Measurements from ENCODE around the gene P2RY2. TPM values are rescaled to one million over a fixed set of nuclear protein-coding genes. Genes with fewer than 3 reads are reported as not detected.
A peak's percentile ranks its signal among the peaks of the same experiment; 100 is the strongest.

The P2RY2 gene
- total RNA-seq, 2 donors from 2014 or later = 0.74 to 3.1 TPM

DNA sequence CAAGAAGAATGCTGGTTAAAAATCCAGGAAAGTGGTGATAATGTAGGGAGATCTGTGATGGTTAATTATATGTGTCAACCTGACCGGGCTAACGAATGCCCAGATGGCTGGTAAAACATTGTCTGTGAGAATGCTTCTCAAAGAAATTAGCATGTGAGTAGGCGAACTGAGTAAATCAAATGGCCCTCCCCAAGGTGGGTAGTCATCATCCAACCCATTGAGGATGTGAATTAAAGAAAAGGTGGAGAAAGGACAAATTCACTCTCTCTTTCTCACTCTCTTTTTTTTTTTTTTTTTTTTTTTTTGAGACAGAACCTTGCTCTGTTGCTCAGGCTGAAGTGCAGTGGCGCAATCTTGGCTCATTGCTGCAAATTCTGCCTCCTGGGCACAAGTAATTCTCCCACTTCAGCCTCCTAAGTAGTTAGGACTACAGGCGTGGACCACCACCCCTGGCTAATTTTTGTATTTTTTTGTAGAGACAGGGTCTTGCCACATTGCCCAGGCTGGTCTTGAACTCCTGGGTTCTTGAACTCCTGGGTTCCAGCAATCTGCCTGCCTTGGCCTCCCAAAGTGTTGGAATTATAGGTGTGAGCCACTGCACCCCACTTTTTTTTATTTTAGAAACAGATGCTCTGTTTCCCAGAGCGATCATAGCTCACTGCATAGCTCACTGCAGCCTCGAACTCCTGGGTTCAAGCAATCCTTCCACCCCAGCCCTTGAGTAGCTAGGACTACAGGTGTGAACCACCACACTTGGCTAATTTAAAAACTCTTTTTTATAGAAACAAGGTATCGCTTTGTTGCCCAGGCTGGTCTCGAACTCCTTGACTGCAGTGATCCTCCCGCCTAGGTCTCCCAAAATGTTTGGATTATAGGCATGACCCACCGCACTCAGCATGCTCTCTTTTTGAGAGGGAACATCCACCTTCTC lies 32.0 kb downstream of the P2RY2 start:
- peak; percentile 31 for DNase-seq (ENCODE audit: low spot score)
- intact Hi-C loops (cut with DNase I) = loop anchor here in 1 of 2 donors (10.0 kb wide), 1 partner anchor 425 kb away; no protein-coding TSS in a partner anchor

GRCh38 chr11:73252577-73253191 lies 34.6 kb downstream of the P2RY2 start:
- no peak for DNase-seq (ENCODE audit: low spot score)
- intact Hi-C loops (cut with DNase I) = no loop called here

DNA sequence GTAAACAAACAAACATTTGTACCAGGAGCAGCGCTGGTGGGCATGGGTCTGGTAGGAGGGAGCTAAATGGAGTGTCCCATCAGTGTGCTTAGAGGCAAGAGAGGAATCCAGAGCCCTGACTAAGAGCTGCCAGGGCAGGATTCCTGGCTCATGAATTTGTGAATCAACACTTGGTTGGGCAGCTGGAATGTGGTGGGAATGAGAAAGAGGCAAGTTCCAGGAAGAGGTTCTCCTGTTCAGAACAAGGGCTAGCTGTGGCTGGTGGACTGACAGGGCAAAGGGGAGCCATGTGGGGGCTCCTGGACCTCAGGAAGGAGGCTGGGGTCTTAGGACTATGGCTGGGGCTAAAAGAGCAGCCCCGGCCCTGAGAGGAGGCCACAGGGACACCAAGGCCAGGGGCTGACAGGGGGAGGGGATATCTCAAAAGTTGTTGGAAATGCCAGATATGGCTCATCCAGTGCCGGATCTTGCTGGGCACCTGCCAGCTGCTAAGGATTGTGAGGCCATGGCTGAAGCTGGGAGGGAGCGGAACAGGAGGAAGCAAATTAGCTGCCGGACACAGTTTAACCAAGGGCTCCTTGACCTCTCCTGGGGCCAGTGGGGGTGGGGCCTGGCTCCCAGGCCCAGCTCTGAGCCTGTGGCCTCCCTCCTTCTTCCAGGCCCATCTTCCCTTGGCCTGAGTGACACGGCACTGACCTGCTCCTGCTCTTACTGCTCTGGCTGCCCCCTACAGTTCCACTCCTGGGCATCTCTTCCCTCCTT lies 39.4 kb downstream of the P2RY2 start:
- peak; percentile 93 for DNase-seq (ENCODE audit: low spot score)
- intact Hi-C loops (cut with DNase I) = loop anchor here in 1 of 2 donors (5.0 kb wide), 1 partner anchor 1260 kb away; the partner anchor contains the start of gene IL18BP

DNA sequence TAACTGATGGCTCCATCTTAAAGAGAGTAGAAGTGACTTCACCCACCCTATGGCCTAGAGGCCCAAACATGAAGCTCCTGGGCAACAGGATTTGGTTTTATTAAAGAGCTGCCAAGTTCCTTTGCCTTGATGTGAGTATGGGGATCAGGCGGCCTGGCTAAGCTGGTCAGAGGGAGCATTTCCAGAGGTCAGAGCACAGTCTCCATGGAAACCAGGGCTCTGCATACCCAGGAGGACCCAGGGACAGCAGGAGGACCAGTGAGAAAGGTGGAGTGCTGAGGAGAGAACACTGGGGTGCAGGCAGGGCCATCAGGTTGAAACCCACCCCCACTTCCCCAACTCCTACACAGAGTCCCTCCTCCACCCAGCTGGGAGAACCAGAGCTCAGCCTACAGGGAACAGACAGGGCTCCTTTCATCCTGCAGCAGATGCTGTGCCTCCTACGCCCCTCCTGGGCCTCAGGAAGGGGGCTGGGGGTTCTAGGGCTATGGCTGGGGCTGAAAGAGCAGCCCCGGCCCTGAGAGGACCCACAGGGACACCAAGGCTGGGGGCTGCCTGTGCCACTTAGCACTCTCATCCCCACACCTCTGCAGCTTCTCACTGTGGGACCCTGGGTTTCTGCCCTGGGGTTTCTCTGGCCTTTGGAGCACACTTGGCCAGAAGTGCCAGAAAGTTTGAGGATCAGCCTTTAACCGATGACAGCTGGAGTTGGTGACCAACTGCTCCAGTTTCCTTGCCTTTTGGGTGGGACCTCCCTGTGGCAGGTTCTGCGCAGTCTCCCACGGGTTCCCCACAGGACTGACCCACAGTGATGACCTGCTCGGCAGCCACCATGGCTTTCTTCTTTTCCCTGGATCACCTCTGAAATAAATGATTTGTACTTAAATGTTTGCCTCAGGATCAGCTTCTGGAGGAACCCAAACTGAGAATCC lies 40.3 kb downstream of the P2RY2 start:
- intact Hi-C loops (cut with DNase I) = loop anchor here in 1 of 2 donors (5.0 kb wide), 1 partner anchor 1261 kb away; the partner anchor contains the start of gene IL18BP
- DNase-seq (ENCODE audit: low spot score) = peak; percentile 47

DNA sequence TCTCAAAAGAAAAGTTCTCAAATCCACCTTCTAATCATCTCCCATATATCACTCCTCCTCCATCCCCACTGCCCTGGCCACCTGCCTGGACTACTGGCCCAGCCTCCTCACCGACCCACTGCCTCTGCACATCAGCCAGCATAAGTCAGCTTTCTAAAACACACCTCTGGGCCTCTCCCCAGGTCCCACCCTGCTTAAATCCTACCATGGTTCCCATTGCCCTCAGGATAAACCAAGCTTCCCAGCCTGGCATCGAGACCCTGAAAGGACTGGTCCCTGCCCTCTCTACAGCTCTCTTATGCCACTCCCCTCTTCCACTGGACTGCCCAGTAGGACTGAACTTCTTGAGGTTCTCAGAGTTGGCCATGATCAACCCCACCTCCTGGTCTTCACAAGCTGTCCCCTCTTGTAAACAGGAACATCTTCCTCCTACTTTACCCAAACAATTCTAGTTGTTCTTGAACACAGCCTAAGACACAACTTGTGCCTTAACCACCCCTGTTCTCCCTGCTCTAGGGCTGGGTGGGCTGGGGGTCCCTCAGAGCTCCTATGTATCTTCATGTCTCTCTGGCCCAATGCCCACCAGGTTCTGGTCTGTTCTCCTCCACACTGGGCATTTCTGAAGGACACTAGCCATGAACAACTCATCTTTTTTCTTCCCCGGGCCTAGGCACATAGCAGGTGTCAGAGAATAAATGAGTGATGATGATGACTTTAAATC lies 41.5 kb downstream of the P2RY2 start:
- peak; percentile 38 for DNase-seq (ENCODE audit: low spot score)

DNA sequence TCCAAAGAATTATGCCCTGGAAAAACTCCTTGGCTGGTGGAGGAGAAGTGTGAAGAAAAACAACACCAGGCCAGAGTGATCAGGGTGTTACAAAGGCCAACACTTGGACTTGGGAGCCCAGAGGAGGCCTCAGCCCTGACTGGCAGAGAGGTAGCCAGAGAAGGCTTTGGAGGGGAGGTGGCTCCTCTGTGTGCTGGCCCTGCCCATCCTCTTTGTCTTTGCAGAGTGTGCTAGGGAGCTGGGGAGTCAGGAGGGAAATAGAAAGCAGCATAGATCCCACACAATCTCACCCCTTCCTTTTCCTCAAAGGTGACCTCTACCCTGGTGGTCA lies 42.0 kb downstream of the P2RY2 start:
- peak; percentile 18 for DNase-seq (ENCODE audit: low spot score)
- intact Hi-C loops (cut with DNase I) = no loop called here

More for the DNA sequence above, 41.5 kb downstream of the P2RY2 start:
- intact Hi-C loops (cut with DNase I) = loop anchor here in 1 of 2 donors (5.0 kb wide), 1 partner anchor 1262 kb away; the partner anchor contains the start of gene IL18BP

DNA sequence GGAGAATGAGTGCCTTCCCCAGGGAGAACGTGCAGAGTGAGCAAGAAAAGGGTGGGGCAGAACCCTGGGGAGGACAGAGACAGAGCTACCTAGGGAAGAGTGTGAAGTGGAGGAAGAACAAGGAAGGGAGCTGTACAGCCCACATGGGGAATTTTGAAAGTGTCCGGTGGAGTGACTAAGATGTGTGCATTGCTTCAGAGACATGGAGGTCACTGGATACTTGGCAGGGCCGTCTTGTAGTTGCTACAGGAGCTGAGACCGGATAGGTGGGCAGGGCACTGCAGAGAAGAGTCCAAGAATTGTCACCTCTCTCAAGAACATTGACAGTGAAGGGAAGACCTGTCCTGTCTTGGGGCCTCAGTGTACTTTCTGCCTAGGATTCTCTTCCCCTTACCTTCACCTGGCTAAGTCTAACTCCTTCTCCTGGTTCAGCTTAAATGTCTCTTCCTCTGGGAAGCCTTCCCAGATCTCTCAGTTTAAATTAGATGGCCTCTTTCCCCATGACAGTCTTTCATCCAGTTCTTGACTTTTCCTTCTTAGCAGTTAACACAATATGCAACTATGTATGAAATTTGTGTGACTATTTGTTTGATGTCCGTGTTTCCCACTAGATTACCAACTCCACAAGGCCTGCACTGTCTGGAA lies 44.9 kb downstream of the P2RY2 start:
- DNase-seq (ENCODE audit: low spot score) = peak; percentile 48
- intact Hi-C loops (cut with DNase I) = loop anchor here in 1 of 2 donors (1.0 kb wide), 1 partner anchor 67 kb away; no protein-coding TSS in a partner anchor

DNA sequence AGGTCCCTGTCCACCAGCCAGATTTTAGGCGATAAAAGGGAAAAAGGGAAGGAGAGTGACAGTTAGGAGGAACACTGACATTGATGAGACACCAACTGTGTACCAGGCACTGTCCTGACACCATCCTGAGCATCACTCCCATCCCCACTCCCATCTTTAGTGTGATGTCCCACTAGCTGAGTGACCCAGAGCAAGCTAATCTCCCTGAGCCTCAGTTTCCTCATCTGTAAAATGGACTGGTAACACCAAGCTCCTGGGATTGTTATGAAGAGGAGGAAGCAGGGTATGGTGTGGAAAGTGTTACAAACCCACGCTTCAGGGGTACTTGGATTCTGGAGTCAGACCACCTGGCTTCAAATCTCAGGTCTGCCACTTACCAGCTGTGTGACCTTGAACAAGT lies 45.6 kb downstream of the P2RY2 start:
- intact Hi-C loops (cut with DNase I) = loop anchor here in 1 of 2 donors (1.0 kb wide), 1 partner anchor 67 kb away; no protein-coding TSS in a partner anchor
- no peak for DNase-seq (ENCODE audit: low spot score)

DNA sequence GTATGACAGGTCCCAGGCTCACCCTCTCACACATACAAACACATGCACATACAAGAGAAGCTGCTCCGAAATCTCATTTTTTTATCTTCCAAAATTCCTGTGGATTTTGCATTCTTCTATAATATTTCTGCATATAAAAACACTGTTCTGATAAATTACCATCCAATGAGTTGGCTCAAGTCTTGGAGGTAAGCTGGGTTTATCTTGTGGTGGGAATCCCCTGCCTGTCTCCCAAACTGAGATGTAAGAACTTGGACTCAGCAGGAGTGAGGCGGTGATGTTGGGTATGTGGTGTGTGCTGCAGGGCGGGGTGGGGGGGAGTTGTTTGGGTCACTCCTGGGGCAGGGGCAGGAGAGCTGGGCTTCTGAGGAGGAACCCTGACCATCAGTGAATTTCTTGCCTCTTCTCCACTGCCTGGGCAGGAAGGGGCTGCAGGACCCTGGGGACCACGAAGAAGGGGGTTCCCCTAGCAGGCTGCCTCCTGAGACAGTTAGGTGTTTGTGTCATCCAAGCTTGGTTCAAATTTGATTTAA lies 47.3 kb downstream of the P2RY2 start:
- intact Hi-C loops (cut with DNase I) = no loop called here
- DNase-seq (ENCODE audit: low spot score) = peak; percentile 47

GRCh38 chr11:73265853-73266645 lies 48.0 kb downstream of the P2RY2 start:
- peak; percentile 53 for DNase-seq (ENCODE audit: low spot score)
- intact Hi-C loops (cut with DNase I) = no loop called here

DNA sequence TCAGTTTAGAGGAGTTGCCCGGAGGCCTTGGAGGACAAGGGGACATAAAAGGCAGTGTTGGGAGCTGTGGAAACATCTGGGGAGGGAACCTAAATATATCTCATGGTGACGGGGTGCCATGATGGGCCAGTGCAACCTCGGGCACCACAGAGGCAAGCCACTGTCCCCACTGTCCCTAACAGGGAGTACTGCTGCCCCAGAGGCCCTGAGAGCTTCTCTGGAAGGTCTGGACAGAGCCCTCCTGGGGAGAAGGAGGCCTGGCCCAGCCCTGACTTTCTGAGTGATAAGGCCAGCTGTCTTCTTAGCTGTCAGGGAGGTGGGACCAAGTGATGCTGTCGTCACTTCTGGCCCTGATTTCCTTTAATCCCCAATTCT lies 48.6 kb downstream of the P2RY2 start:
- DNase-seq (ENCODE audit: low spot score) = peak; percentile 81
- intact Hi-C loops (cut with DNase I) = no loop called here

DNA sequence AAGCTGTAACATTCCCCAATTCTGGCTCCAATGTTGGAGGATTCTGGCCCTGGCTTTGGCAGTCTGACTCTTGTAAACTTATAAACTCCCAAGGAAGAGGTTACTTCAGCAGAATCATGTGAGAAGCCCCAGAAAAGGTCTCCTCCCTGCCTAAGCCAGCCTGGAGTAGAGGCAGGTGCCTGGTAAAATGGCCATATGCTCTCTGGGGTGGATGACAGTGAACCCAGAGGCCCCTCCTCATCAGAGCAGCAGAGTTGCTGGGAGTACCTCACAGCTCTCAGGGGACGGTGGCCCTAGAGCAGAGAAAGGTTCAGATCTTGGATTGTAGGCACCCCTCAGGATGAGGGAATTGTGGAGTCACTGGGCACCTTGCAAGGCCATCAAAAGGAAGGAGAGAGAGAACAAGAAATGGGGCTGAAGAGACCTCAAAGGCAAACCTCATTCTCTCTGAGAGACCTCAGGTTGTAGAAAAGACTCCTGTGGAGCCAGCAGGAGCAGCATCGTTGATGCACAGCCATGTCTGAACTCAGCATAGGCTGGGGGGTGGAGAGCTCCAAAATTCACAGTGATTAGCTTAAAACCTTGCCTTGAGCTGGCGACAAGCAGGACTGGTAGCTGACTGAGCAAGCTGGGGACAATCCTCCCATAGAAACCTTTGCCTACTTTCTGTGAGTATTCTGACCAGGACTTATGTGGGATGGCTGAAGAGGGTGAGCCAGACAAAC lies 49.2 kb downstream of the P2RY2 start:
- DNase-seq (ENCODE audit: low spot score) = peak; percentile 35
- intact Hi-C loops (cut with DNase I) = no loop called here

DNA sequence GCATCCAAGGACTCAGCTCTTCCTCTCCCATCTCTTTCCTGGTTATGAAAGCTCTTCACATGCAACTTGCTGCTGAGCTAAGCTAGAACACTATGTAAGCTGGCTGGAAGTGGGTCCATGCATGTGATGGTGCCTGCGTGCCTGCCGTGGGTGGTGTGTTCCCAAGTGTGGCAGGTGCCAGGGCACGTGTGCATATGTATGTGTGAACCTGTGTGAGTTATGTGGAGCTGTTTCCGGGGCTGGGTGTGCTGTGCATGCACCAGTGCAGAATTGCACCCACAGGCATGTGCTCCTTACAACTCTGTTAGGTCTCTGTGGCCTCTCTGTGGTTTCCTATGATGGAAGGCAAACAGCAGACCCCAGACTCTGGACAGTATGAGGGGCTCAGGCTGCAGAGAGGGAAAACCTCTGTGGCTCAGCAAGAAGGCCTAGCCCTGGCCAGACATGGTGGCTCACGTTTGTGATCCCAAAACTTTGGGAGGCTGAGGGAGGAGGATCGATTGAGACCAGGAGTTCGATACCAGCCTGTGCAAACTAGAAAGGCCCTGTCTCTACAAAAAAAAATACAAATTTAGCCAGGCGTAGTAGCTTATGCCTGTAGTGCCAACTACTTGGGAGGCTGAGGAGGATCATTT lies 49.9 kb downstream of the P2RY2 start:
- DNase-seq (ENCODE audit: low spot score) = peak; percentile 45
- intact Hi-C loops (cut with DNase I) = no loop called here

DNA sequence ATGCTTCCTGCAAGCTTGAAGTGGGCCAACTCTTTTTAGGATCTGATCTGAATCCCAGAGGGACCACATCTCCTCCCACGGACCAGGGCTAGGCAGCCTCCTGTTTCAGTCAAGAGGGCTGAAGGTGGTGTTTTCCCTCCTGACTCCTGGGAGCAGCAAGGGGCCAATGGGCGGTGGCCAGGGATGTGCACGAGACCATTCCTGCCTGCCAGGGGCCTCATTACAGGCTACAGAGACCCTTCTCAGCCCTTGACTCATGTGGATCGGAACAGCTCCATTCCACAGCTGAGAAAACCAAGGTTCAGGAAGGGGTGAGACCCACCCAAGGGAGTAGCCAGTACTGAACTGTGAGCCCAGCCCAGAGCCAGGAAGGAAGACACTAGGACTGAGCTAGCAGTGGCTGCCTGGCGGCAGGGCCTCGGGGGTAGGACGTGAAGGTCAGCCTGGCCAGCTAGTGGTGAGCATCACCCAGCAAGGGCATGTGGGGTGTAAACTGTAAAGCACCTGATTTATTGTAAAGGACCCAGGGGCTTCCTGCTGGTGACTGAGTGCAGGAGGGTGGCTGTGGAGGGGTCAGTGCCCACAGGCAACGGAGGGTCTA lies 50.7 kb downstream of the P2RY2 start:
- DNase-seq (ENCODE audit: low spot score) = peak; percentile 72
- intact Hi-C loops (cut with DNase I) = no loop called here

DNA sequence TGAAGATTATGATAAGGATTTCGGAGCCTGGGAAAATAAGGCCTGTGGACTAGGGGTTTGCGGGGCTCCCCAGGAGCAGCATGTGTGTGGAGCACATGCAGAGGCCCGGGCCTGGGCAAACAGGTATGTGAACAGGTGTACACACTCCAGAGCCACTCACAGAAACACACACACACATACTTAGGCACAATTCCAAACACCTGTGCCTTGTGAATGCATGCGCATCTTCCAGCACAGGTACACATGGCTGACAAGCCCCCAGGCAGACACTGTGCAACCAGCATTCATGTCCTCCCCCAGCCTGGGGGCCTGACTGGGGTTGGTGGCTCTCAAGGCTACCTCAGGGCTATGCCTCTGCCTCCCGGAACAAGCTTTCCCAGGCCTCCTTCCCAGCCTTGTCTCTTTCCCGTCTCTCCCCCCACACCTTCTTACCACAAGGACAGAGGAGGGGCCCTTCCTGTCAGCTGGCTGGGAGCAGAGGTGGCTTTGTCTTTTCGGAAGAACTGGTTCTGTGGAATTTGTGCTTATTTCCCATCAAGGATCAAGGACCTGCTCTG lies 51.5 kb downstream of the P2RY2 start:
- intact Hi-C loops (cut with DNase I) = no loop called here
- DNase-seq (ENCODE audit: low spot score) = peak; percentile 64

Measured in posterior vena cava (tissue), 2 donors.